Measurements from ENCODE around the gene DBNL.

GRCh38 chr7:44103566-44103922 lies 59.0 kb downstream of the DBNL start:
- TF ChIP-seq EZH2phosphoT487 (IDR thresholded peaks at IDR 0.05; ENCODE audit: insufficient read depth, low read depth) (no peak), EZH2 (IDR thresholded peaks at IDR 0.05; ENCODE audit: insufficient read depth, poor library complexity, severe bottlenecking) (no peak)
